ENCODE results near the gene PDE1C.
"Not testable (repeated sequence)": the region's sequence is repeated elsewhere in the genome, so short reads cannot be mapped to it uniquely, and the experiment has no call there.

Gene PDE1C

GRCh38 chr7:32043688-32044087 lies 26.5 kb downstream of the PDE1C start:
- DNase-seq (ENCODE audit: low read depth in 2 of 2), result no peak

- DNase-seq (ENCODE audit: low read depth in 2 of 2), result no peak
Measured at GRCh38 chr7:32042900-32043299, 27.3 kb downstream of the PDE1C start.

DNA sequence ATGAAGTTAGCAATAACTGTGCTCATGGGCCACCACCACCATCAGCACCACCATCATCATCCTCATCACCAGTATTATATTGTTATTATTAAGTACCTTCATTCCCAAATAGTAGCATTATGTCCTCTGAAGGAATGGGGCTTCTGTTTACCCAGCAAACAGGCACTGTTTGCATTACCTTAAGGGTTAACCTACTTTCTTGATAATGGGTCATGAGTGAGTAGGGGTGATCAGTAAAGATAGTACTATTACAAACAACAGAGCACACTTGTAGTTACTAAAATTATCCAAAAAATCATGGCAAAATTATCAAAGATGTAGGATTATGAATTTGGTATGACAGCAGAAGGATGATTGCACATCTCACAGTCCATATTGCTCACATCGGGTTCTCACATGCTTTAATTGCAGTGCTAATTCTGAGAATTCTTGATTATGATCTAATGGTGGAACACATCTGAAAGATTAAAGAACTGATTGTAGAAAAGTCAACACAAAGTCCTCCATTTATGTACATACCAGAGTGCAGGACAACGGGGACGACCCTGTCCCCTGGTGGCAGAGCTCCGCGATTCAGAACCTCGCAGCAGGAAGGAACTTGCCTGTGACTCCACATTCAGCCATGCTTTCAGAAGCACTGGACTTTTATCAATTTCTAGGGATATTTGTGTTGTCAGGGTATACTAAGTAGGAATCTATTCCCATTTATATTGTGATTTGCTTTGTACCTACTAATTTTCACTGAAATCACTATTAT lies 31.0 kb downstream of the PDE1C start:
- DNase-seq (ENCODE audit: low read depth in 2 of 2), result no peak

- DNase-seq (ENCODE audit: low read depth in 2 of 2), result no peak
Measured at GRCh38 chr7:32037650-32038198, 32.5 kb downstream of the PDE1C start.

DNA sequence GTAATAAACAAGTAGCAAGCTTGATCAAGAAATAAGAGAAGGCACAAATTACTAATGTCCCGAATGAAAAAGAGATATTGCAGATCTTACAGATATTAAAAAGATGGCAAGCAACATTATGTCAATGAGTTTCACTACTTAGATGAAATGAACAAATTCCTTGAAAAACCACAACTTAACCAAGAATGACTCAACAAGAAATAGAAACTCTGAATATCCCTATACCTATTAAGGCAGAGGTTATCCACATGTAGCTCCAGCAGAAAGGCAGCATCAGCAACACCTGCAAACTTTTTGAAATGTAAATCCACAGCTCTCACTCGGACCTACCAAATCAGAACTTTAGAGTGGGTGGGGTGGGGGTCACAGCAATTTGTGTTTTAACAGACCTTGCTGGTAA lies 33.6 kb downstream of the PDE1C start:
- no peak for DNase-seq (ENCODE audit: low read depth in 2 of 2)

DNA sequence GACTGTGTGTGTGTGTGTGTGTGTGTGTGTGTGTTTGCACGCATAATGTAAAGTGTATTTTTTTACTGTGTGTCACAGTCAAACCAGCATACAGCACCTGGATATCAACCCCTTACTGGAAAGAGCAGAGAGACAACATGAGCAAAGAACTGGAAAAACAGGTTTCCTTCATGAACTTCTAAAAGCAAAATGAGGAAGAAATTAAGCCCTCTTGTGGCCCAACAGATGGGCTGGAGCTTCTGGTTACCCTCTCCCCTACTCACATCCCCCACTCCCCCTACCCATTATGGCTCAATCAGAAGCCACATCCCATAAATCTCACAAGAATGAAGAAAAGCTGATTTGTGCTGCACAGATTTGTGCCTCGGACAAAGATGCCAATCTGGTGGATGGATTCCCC lies 36.2 kb downstream of the PDE1C start:
- DNase-seq (ENCODE audit: low read depth in 2 of 2), result no peak

GRCh38 chr7:32033006-32033405 lies 37.2 kb downstream of the PDE1C start:
- no peak for DNase-seq (ENCODE audit: low read depth in 2 of 2)

- no peak for DNase-seq (ENCODE audit: low read depth in 2 of 2)
Measured at GRCh38 chr7:32032211-32032610, 38.0 kb downstream of the PDE1C start.

GRCh38 chr7:32030904-32031692 lies 39.1 kb downstream of the PDE1C start:
- no peak for DNase-seq (ENCODE audit: low read depth in 2 of 2)

DNA sequence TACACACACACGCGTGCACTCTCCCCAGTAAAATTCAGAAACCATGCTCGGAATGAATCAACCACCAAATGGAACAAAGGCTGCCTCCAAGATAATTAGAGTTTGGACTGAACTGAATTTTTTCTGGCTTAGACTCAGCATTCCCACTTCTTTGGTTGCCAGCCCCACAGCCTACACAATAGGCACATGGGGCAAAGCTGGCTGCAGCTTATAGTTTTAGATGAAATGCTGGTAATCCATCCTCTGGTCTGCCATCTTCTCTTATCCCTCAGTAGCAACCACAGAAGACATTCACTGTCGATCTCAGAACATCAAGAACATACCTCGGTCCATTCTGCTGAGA lies 44.2 kb downstream of the PDE1C start:
- no peak for DNase-seq (ENCODE audit: low read depth in 2 of 2)

DNA sequence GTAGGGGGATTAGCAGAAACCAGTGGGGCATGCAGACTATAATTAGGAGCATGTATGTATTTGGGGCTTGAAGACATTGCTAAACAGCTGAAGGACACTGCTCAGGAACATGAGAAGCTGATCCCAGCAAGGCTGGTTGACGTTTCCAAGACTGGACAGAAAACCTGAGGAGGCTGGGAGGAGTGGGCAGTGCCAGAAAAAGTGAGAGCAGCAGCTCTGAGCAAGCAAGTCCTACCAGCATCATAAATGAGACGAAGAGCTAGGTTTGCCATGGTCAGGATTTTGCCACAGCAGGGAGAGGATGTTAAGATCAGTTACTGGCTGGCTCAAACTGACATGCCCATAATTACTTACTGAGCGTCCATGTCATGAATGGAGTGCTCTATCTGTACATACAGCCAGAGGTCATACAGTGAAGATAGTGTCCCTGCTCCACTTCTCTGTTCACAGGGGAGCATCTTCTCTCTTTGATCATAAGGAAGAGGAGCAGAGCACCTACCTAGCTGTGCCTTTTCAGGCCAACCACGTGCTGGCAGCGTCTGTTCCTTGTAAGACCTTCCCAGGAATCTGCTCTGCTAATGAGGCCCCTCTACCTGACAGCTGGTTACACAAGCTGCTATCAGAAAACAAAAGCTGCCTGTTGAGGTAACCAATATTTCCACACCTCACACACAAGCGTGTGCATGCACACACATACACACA lies 44.7 kb downstream of the PDE1C start:
- DNase-seq (ENCODE audit: low read depth in 2 of 2), result no peak

DNA sequence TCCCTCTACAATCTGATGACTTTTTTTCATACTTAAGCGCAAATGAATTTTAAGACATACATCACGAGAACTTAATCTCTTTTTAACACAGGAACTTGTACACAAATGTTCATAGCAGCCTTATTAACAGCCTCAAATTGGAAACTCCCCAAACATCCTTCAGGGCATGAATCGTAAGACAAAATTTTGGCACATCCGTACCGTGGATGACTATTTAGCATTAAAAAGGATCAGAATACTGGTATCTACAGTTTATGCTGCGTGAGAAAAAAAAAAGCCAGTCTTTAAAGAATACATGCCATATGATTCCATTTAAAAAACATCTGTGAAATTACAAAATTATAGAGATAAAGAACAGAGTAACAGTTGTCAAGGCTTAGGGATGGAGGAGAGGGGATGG lies 46.8 kb downstream of the PDE1C start:
- no peak for DNase-seq (ENCODE audit: low read depth in 2 of 2)

DNA sequence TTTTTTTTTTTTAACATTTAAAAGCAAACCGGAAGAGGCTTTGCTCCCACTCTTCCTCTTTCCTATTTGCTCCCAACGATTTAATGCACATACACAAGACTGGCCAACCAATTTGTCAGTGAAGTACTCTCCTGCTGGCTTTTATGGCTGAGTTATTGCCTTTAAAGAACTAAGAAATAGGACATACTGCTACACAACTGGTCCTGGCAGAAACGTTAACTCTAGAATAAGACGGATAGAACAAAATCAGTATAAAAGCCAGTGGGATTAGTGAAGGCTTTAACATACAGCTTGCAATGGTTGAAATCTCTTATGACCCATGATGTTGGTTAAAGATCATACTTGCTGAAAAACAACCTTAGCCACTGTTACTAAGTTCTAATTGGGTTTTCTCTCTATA lies 47.2 kb downstream of the PDE1C start:
- DNase-seq (ENCODE audit: low read depth in 2 of 2), result no peak

DNA sequence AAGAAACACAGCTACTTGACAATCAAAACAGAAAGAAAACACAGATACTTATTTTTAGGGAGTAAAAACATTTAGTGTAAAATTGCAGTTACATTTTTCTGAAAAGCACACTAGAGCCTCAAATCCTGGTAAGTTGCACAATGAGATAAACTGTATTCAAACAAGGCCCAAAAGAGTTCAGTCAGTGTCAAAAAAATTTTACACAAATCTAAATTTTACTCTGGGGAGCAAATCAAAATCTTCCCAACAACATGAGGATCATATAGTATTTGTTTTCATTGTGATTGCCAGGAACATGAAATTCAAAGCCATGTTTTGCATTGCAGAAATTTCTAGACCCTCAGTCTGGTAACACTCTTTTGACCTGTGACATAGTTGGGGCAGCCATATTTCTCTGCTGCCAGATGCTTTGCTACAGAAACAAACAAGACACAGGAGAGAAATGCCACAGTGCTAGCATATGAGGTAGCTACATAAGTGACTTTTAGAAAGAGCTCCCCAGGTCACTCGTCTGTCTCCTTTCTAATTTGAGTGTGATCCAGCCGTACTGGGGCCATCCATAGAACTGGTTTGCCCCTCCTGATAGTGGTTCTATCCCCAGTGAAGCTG lies 49.6 kb downstream of the PDE1C start:
- no peak for DNase-seq (ENCODE audit: low read depth in 2 of 2)

GRCh38 chr7:32018845-32019578 lies 51.2 kb downstream of the PDE1C start:
- no peak for DNase-seq (ENCODE audit: low read depth in 2 of 2)

DNA sequence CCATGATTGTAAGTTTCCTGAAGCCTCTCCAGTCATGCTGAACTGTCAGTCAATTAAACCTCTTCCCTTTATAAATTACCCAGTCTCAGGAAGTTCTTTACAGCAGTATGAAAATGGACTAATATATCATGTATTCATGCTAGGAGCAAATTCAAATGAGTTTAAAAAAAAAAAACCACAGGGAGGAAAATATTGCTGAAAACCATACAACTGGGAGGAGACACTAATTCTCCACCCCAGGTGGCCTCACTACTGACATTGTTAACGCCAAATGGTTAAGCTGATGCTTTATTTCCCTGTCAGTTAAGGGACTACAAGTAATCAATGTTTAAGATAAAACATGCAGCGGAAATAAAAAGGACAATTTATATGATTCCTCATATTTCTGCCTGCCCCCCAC lies 55.1 kb downstream of the PDE1C start:
- DNase-seq (ENCODE audit: low read depth in 2 of 2), result no peak

DNA sequence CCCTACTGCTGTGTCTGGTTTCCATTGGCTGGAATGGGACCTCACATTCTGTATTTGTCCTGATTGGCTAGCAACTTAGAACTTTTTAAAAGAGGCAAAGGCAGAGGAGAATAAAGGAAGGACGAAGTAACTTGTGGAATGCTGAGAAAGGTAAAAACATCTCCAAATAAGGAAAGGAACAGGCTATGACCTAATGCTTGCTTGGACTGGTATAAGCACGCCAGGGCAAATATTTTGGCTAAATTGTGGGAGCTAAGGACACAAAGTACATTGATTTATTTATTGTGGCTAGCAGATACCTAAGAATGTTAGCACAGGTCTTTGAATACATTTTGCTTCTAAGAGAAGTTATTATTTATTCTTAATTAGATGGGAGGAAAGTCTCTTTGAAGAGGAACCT lies 56.7 kb downstream of the PDE1C start:
- not testable (repeated sequence) for DNase-seq (ENCODE audit: low read depth in 2 of 2)

- DNase-seq (ENCODE audit: low read depth in 2 of 2), result no peak
Measured at GRCh38 chr7:32005577-32005976, 64.6 kb downstream of the PDE1C start.

- DNase-seq (ENCODE audit: low read depth in 2 of 2), result no peak
Measured at GRCh38 chr7:32001948-32002347, 68.3 kb downstream of the PDE1C start.

DNA sequence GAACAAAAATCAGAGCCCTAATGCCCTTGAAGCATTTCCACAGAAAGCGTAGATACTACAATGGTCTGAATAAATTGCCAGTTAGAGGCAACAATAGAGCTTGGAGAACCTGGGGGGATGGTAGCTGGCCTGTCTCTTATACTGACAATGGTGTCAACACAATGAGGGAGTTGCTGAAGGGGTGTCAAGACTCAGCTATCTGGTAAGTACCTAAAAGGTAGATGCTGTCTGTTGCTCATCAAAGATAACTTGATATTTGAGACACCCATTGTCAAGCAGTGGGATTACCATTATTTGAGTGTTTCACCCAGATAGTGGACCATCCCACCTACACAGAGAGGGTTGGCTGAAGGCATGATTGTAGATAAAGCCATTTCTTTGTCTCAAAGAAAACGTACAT lies 72.8 kb downstream of the PDE1C start:
- DNase-seq (ENCODE audit: low read depth in 2 of 2), result no peak

DNA sequence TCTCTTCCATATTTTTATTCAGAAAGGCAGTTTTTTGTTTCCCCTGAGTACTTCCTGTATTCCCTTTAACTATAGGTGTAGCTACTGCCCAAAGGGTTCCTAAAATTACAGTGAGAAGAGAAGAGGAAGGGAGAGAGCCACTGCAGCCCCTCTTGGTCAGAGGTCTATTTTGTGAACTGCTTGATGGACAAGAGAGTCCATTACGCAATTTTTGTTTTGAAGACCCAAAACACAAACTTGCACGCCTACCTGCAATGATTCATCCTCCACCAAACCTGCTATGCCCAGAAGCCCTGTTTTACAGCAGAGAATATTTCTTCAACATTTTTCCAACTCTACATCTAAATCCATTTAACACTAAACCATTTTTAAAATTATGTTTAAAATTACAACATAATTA lies 75.1 kb downstream of the PDE1C start:
- DNase-seq (ENCODE audit: low read depth in 2 of 2), result no peak
